ENCODE data around the gene CAPN3. TPM values are rescaled to one million over a fixed set of nuclear protein-coding genes. Genes with fewer than 3 reads are reported as not detected.
"Not testable (repeated sequence)": the region's sequence is repeated elsewhere in the genome, so short reads cannot be mapped to it uniquely, and the experiment has no call there.

Gene CAPN3
- total and polyA plus RNA-seq, 10 donors: 14.6 to 40.5 (median 17.0) TPM

- 78 to 86% (median 80%) methylated on average over 3 of the region's 3 CpGs for WGBS, 5 donors
- H3K36me3 ChIP-seq: peaks cover 0 to 91% (median 33%) of the 10 kb centered on the region in 6 donors
- no peak for DNase-seq
- no peaks in the 10 kb centered on the region for H3K27me3 ChIP-seq (replicated peaks in 1 of 7)
- peaks cover 0 to 28% (median 22%) of the 10 kb centered on the region in 8 donors for H3K9me3 ChIP-seq
- no peaks in the 10 kb centered on the region for H3K4me1 ChIP-seq
- intact Hi-C loops (cut with DNase I; ENCODE audit: low total_unique reads): no loop called here
- TF ChIP-seq CTCF (IDR thresholded peaks at IDR 0.05 in 8 of 11, conservative IDR thresholded peaks at IDR 0.05 in 3 of 11) (no peak), POLR2A (IDR thresholded peaks at IDR 0.05) (no peak), POLR2AphosphoS5 (IDR thresholded peaks at IDR 0.05) (no peak)
- no peak overlapping the region for H3K4me3 ChIP-seq
- H3K27ac ChIP-seq: no peak overlapping the region
These were observed 28.1 kb upstream of the CAPN3 start for GRCh38 chr15:42331235-42331634.

- Histone ChIP-seq H3K9me3 (peaks cover 0 to 36% (median 31%) of the 10 kb centered on the region in 8 donors), H3K27ac (no peak overlapping the region), H3K27me3 (replicated peaks in 1 of 7) (no peaks in the 10 kb centered on the region), H3K4me3 (no peak overlapping the region), H3K4me1 (no peaks in the 10 kb centered on the region), H3K36me3 (peaks cover 0 to 80% (median 22%) of the 10 kb centered on the region in 6 donors)
- no peak for DNase-seq
- intact Hi-C loops (cut with DNase I; ENCODE audit: low total_unique reads): no loop called here
- 69 to 91% (median 88%) methylated on average over 4 of the region's 4 CpGs for WGBS, 5 donors
- TF ChIP-seq CTCF (IDR thresholded peaks at IDR 0.05 in 8 of 11, conservative IDR thresholded peaks at IDR 0.05 in 3 of 11) (no peak), POLR2AphosphoS5 (IDR thresholded peaks at IDR 0.05) (no peak), POLR2A (IDR thresholded peaks at IDR 0.05) (no peak)
These were observed 27.0 kb upstream of the CAPN3 start for GRCh38 chr15:42332331-42332730.

GRCh38 chr15:42335074-42335473 is 24.2 kb upstream of the CAPN3 start:
- peaks cover 0 to 60% (median 14%) of the 10 kb centered on the region in 6 donors for H3K36me3 ChIP-seq
- no peak overlapping the region for H3K4me3 ChIP-seq
- no peak overlapping the region for H3K27ac ChIP-seq
- H3K4me1 ChIP-seq: no peaks in the 10 kb centered on the region
- WGBS, 5 donors: 93 to 98% (median 97%) methylated on average over 2 of the region's 2 CpGs
- DNase-seq: no peak
- intact Hi-C loops (cut with DNase I; ENCODE audit: low total_unique reads): no loop called here
- no peaks in the 10 kb centered on the region for H3K27me3 ChIP-seq (replicated peaks in 1 of 7)
- H3K9me3 ChIP-seq: peaks cover 0 to 36% (median 31%) of the 10 kb centered on the region in 8 donors
- no peak for TF ChIP-seq POLR2A (IDR thresholded peaks at IDR 0.05)
- TF ChIP-seq POLR2AphosphoS5 (IDR thresholded peaks at IDR 0.05): no peak
- no peak for TF ChIP-seq CTCF (IDR thresholded peaks at IDR 0.05 in 8 of 11, conservative IDR thresholded peaks at IDR 0.05 in 3 of 11)

- H3K27me3 ChIP-seq (replicated peaks in 1 of 7); DNase-seq; H3K4me1 ChIP-seq; intact Hi-C loops (cut with DNase I; ENCODE audit: low total_unique reads); H3K4me3 ChIP-seq; H3K27ac ChIP-seq: not testable (repeated sequence)
- H3K36me3 ChIP-seq: peaks cover 0 to 59% (median 5%) of the 10 kb centered on the region in 6 donors
- peaks cover 0 to 36% (median 31%) of the 10 kb centered on the region in 8 donors for H3K9me3 ChIP-seq
- 93 to 98% (median 95%) methylated on average over 1 of the region's 1 CpG for WGBS, 5 donors
These were observed 22.7 kb upstream of the CAPN3 start for GRCh38 chr15:42336650-42337049.

- WGBS, 5 donors: 93 to 99% (median 96%) methylated on average over 3 of the region's 3 CpGs
- H3K27ac ChIP-seq; H3K27me3 ChIP-seq (replicated peaks in 1 of 7); DNase-seq; intact Hi-C loops (cut with DNase I; ENCODE audit: low total_unique reads); H3K4me1 ChIP-seq; H3K4me3 ChIP-seq: not testable (repeated sequence)
- H3K9me3 ChIP-seq: peaks cover 0 to 36% (median 31%) of the 10 kb centered on the region in 8 donors
- H3K36me3 ChIP-seq: peaks cover 0 to 61% (median 5%) of the 10 kb centered on the region in 6 donors
These were observed 22.2 kb upstream of the CAPN3 start for GRCh38 chr15:42337104-42337503.
